HepG2 (cell line): Measurements from ENCODE around the gene E2F1. TPM values are rescaled to one million over a fixed set of nuclear protein-coding genes. Genes with fewer than 3 reads are reported as not detected.
A peak's percentile ranks its signal among the peaks of the same experiment; 100 is the strongest.

Source experiments
- ARID2 ChIP-seq: sonication (generic); formaldehyde crosslinking; IDR thresholded peaks from 2 replicates; pipeline ENCODE4 v1.8.1; 2022; ENCODE audit warnings: mild to moderate bottlenecking, missing genetic modification reagents, borderline replicate concordance
- BRCA1 ChIP-seq: sonication (generic); formaldehyde crosslinking; IDR thresholded peaks from 2 replicates; pipeline ENCODE4 v1.4.0; 2020; ENCODE audit warnings: missing genetic modification reagents
- E2F5 ChIP-seq: sonication (generic); formaldehyde crosslinking; conservative IDR thresholded peaks from 2 replicates; pipeline ENCODE4 v1.4.0; 2020; ENCODE audit warnings: missing genetic modification reagents
- GTF2F1 ChIP-seq: fragments of 150-350 bp; IDR thresholded peaks from 2 replicates; pipeline ENCODE4 v1.6.1; 2014; ENCODE audit warnings: low read length
- HMGA1 ChIP-seq: sonication (generic); formaldehyde crosslinking; conservative IDR thresholded peaks from 2 replicates; pipeline ENCODE4 v1.4.0; 2020; ENCODE audit warnings: missing genetic modification reagents
- IRX3 ChIP-seq: sonication (generic); formaldehyde crosslinking; IDR thresholded peaks from 2 replicates; pipeline ENCODE4 v1.8.1; 2023; ENCODE audit warnings: mild to moderate bottlenecking, low read depth, missing genetic modification reagents, borderline replicate concordance
- ISX ChIP-seq: sonication (generic); formaldehyde crosslinking; conservative IDR thresholded peaks from 2 replicates; pipeline ENCODE4 v1.5.0; 2020; ENCODE audit warnings: missing genetic modification reagents
- MATR3 ChIP-seq: sonication (generic); formaldehyde crosslinking; IDR thresholded peaks from 2 replicates; pipeline ENCODE4 v1.4.0; 2020; ENCODE audit warnings: missing genetic modification reagents
- ONECUT2 ChIP-seq: sonication (generic); formaldehyde crosslinking; IDR thresholded peaks from 2 replicates; pipeline ENCODE4 v1.4.0; 2020; ENCODE audit warnings: missing genetic modification reagents
- SRY ChIP-seq: sonication (generic); formaldehyde crosslinking; IDR thresholded peaks from 2 replicates; pipeline ENCODE4 v1.8.0; 2022; ENCODE audit warnings: mild to moderate bottlenecking, missing genetic modification reagents
- TRIM24 ChIP-seq: sonication (generic); formaldehyde crosslinking; IDR thresholded peaks from 2 replicates; pipeline ENCODE4 v1.8.0; 2022; ENCODE audit warnings: mild to moderate bottlenecking, missing genetic modification reagents
- TSC22D2 ChIP-seq: sonication (generic); formaldehyde crosslinking; IDR thresholded peaks from 2 replicates; pipeline ENCODE4 v1.5.1; 2020; ENCODE audit warnings: missing genetic modification reagents, mild to moderate bottlenecking, borderline replicate concordance
- U2AF2 ChIP-seq: fragments of 200-400 bp; formaldehyde crosslinking; IDR thresholded peaks from 2 replicates; pipeline ENCODE4 v1.6.1; 2017; ENCODE audit warnings: low read depth, mild to moderate bottlenecking, low read length
- ZFP1 ChIP-seq: IDR thresholded peaks from 2 replicates; pipeline ENCODE4 v1.6.1; 2016
- ZNF264 ChIP-seq: sonication (generic); formaldehyde crosslinking; IDR thresholded peaks from 2 replicates; pipeline ENCODE4 v1.4.0; 2020; ENCODE audit warnings: missing genetic modification reagents
- ZNF709 ChIP-seq: sonication (generic); formaldehyde crosslinking; IDR thresholded peaks from 2 replicates; pipeline ENCODE4 v1.5.0; 2020; ENCODE audit warnings: mild to moderate bottlenecking, missing genetic modification reagents
- ZNF720 ChIP-seq: sonication (generic); formaldehyde crosslinking; IDR thresholded peaks from 2 replicates; pipeline ENCODE4 v1.4.0; 2020; ENCODE audit warnings: missing genetic modification reagents
- ZNF781 ChIP-seq: sonication (generic); formaldehyde crosslinking; IDR thresholded peaks from 2 replicates; pipeline ENCODE4 v1.5.1; 2020; ENCODE audit warnings: borderline replicate concordance, mild to moderate bottlenecking, missing genetic modification reagents; ENCODE audit errors: not compliant biosample characterization
- polyA plus RNA-seq, 8 experiments: library from polyadenylated mRNA; depleted of rRNA in 3 of 8; stranded (reverse) in 7 of 8; unstranded in 1 of 8; fragments of >200 nt; fragmentation: Illumina TruSeq in 4 of 8; extraction: Trizol in 4 of 8; gene quantifications; 2 replicates each; pipeline versions ENCODE4 v1.2.1 to v1.2.3, GENCODE V29; 2011 to 2016; ENCODE audit warnings: low read depth in 4 of 8, missing spikeins in 1 of 8, mixed read lengths in 1 of 8; ENCODE audit not compliant: insufficient read depth in 1 of 8
- total RNA-seq, 5 experiments: library from RNA; depleted of rRNA; stranded (reverse); fragments of >200 nt; fragmentation: Illumina TruSeq; extraction: Trizol; gene quantifications; 2 replicates each; pipeline ENCODE4 v1.2.3, GENCODE V29; 2016; ENCODE audit warnings: low read depth in 1 of 5
- TF ChIP-seq, protein P1 (sequence below): sonication (generic); formaldehyde crosslinking; IDR thresholded peaks from 2 replicates; pipeline ENCODE4 v1.8.0; 2022; ENCODE audit warnings: mild to moderate bottlenecking, missing genetic modification reagents, moderate library complexity
- TF ChIP-seq, protein P2 (sequence below): sonication (generic); formaldehyde crosslinking; IDR thresholded peaks from 2 replicates; pipeline ENCODE4 v1.8.1; 2023; ENCODE audit warnings: missing genetic modification reagents, mild to moderate bottlenecking, borderline replicate concordance
- TF ChIP-seq, protein P3 (sequence below): sonication (generic); formaldehyde crosslinking; IDR thresholded peaks from 2 replicates; pipeline ENCODE4 v1.4.0; 2020; ENCODE audit warnings: mild to moderate bottlenecking, missing genetic modification reagents

Gene E2F1
- total and polyA plus RNA-seq, 2 of the 13 experiments (the other 11 are each of a cell fraction or from before 2014, with no cell fraction given) = 25.5 to 39.4 TPM

- TF ChIP-seq MATR3 = no peak
- TF ChIP-seq U2AF2 = no peak
- no peak for TF ChIP-seq TSC22D2 (CRISPR knock-in tag)
- TF ChIP-seq ZNF781 (CRISPR knock-in tag) = no peak
- TF ChIP-seq, protein P1, sequence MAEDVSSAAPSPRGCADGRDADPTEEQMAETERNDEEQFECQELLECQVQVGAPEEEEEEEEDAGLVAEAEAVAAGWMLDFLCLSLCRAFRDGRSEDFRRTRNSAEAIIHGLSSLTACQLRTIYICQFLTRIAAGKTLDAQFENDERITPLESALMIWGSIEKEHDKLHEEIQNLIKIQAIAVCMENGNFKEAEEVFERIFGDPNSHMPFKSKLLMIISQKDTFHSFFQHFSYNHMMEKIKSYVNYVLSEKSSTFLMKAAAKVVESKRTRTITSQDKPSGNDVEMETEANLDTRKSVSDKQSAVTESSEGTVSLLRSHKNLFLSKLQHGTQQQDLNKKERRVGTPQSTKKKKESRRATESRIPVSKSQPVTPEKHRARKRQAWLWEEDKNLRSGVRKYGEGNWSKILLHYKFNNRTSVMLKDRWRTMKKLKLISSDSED (CRISPR knock-in tag) = no peak
- peak; percentile 20; the same call in 1 of the 2 replicates for TF ChIP-seq ONECUT2
- no peak; the same call in 1 of the 2 replicates for TF ChIP-seq TRIM24 (CRISPR knock-in tag)
- TF ChIP-seq, protein P2, sequence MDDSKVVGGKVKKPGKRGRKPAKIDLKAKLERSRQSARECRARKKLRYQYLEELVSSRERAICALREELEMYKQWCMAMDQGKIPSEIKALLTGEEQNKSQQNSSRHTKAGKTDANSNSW (CRISPR knock-in tag) = no peak
- TF ChIP-seq BRCA1 (CRISPR knock-in tag) = no peak
- no peak for TF ChIP-seq ISX (CRISPR knock-in tag)
- no peak for TF ChIP-seq HMGA1
- TF ChIP-seq, protein P3, sequence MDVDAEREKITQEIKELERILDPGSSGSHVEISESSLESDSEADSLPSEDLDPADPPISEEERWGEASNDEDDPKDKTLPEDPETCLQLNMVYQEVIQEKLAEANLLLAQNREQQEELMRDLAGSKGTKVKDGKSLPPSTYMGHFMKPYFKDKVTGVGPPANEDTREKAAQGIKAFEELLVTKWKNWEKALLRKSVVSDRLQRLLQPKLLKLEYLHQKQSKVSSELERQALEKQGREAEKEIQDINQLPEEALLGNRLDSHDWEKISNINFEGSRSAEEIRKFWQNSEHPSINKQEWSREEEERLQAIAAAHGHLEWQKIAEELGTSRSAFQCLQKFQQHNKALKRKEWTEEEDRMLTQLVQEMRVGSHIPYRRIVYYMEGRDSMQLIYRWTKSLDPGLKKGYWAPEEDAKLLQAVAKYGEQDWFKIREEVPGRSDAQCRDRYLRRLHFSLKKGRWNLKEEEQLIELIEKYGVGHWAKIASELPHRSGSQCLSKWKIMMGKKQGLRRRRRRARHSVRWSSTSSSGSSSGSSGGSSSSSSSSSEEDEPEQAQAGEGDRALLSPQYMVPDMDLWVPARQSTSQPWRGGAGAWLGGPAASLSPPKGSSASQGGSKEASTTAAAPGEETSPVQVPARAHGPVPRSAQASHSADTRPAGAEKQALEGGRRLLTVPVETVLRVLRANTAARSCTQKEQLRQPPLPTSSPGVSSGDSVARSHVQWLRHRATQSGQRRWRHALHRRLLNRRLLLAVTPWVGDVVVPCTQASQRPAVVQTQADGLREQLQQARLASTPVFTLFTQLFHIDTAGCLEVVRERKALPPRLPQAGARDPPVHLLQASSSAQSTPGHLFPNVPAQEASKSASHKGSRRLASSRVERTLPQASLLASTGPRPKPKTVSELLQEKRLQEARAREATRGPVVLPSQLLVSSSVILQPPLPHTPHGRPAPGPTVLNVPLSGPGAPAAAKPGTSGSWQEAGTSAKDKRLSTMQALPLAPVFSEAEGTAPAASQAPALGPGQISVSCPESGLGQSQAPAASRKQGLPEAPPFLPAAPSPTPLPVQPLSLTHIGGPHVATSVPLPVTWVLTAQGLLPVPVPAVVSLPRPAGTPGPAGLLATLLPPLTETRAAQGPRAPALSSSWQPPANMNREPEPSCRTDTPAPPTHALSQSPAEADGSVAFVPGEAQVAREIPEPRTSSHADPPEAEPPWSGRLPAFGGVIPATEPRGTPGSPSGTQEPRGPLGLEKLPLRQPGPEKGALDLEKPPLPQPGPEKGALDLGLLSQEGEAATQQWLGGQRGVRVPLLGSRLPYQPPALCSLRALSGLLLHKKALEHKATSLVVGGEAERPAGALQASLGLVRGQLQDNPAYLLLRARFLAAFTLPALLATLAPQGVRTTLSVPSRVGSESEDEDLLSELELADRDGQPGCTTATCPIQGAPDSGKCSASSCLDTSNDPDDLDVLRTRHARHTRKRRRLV (CRISPR knock-in tag) = no peak
- TF ChIP-seq ZNF709 = no peak
- no peak for TF ChIP-seq GTF2F1
- TF ChIP-seq E2F5 = no peak
- TF ChIP-seq ARID2 (CRISPR knock-in tag) = peak; percentile 81
- no peak for TF ChIP-seq ZNF720 (CRISPR knock-in tag)
- TF ChIP-seq ZNF264 (CRISPR knock-in tag) = peak; percentile 88
- TF ChIP-seq SRY (CRISPR knock-in tag) = no peak
- 0 out of 2 replicates have a peak, but pooled peaks have one; percentile 20 for TF ChIP-seq IRX3 (CRISPR knock-in tag)
- no peak for TF ChIP-seq ZFP1 (CRISPR knock-in tag)
These were observed 38.4 kb upstream of the E2F1 start (continued) for GRCh38 chr20:33724439-33725094.
